ENCODE data around the gene ADAM23.
A peak's percentile ranks its signal among the peaks of the same experiment; 100 is the strongest.
"Not testable (repeated sequence)": the region's sequence is repeated elsewhere in the genome, so short reads cannot be mapped to it uniquely, and the experiment has no call there.

ADAM23 gene

GRCh38 chr2:206442833-206443734 is at the start of gene ADAM23:
TSS of gene ADAM23 (plus strand) at chr2:206443532. CDS start at chr2:206443867, 335 bp downstream.
- H3K9me3 ChIP-seq (ENCODE audit: control insufficient read depth, insufficient read depth, low read length), result no peaks in the 10 kb centered on the region
- H3K4me3 ChIP-seq (ENCODE audit: low read length), result peak within 1 kb of the TSS; percentile 90
- no peak for DNase-seq (ENCODE audit: low read depth, low spot score)
- no peak within 1 kb of the TSS for H3K27ac ChIP-seq (ENCODE audit: low read length)
- H3K4me1 ChIP-seq (ENCODE audit: control insufficient read depth, insufficient read depth, low read length), result no peaks in the 10 kb centered on the region; the same call in 1 of the 2 replicates
- H3K27me3 ChIP-seq (ENCODE audit: control insufficient read depth, insufficient read depth, low read length), result peaks cover 5% of the 10 kb centered on the region; the same call in 1 of the 2 replicates
- no CpG with 5 or more reads among the region's 81 CpGs for WGBS (ENCODE audit: insufficient coverage, insufficient read length)
- H3K36me3 ChIP-seq (ENCODE audit: control insufficient read depth, insufficient read depth, low read length), result no peaks in the 10 kb centered on the region

GRCh38 chr2:206396211-206396610 is 47.1 kb upstream of the ADAM23 start:
- 100% methylated on average over 1 of the region's 7 CpGs for WGBS (ENCODE audit: insufficient coverage, insufficient read length)
- Histone ChIP-seq H3K9me3 (ENCODE audit: control insufficient read depth, insufficient read depth, low read length) (no peaks in the 10 kb centered on the region), H3K4me3 (ENCODE audit: low read length) (no peak overlapping the region), H3K4me1 (ENCODE audit: control insufficient read depth, insufficient read depth, low read length) (no peaks in the 10 kb centered on the region), H3K27me3 (ENCODE audit: control insufficient read depth, insufficient read depth, low read length) (no peaks in the 10 kb centered on the region), H3K36me3 (ENCODE audit: control insufficient read depth, insufficient read depth, low read length) (no peaks in the 10 kb centered on the region), H3K27ac (ENCODE audit: low read length) (no peak overlapping the region)
- no peak for DNase-seq (ENCODE audit: low read depth, low spot score)

GRCh38 chr2:206402956-206403569 is 40.3 kb upstream of the ADAM23 start:
- not testable (repeated sequence) for H3K27me3 ChIP-seq (ENCODE audit: control insufficient read depth, insufficient read depth, low read length); H3K4me3 ChIP-seq (ENCODE audit: low read length); H3K9me3 ChIP-seq (ENCODE audit: control insufficient read depth, insufficient read depth, low read length); H3K4me1 ChIP-seq (ENCODE audit: control insufficient read depth, insufficient read depth, low read length); H3K36me3 ChIP-seq (ENCODE audit: control insufficient read depth, insufficient read depth, low read length); DNase-seq (ENCODE audit: low read depth, low spot score); H3K27ac ChIP-seq (ENCODE audit: low read length)
- WGBS (ENCODE audit: insufficient coverage, insufficient read length), result no CpG with 5 or more reads among the region's 6 CpGs

- no peak overlapping the region for H3K27ac ChIP-seq (ENCODE audit: low read length)
- no CpG with 5 or more reads among the region's 11 CpGs for WGBS (ENCODE audit: insufficient coverage, insufficient read length)
Measured at GRCh38 chr2:206408323-206409320, 34.7 kb upstream of the ADAM23 start.

GRCh38 chr2:206410714-206411113 is 32.6 kb upstream of the ADAM23 start:
- Histone ChIP-seq H3K27me3 (ENCODE audit: control insufficient read depth, insufficient read depth, low read length) (no peaks in the 10 kb centered on the region), H3K4me3 (ENCODE audit: low read length) (no peak overlapping the region), H3K4me1 (ENCODE audit: control insufficient read depth, insufficient read depth, low read length) (no peaks in the 10 kb centered on the region), H3K9me3 (ENCODE audit: control insufficient read depth, insufficient read depth, low read length) (no peaks in the 10 kb centered on the region), H3K27ac (ENCODE audit: low read length) (no peak overlapping the region), H3K36me3 (ENCODE audit: control insufficient read depth, insufficient read depth, low read length) (no peaks in the 10 kb centered on the region)
- no peak for DNase-seq (ENCODE audit: low read depth, low spot score)
- no CpG with 5 or more reads among the region's 26 CpGs for WGBS (ENCODE audit: insufficient coverage, insufficient read length)

More at GRCh38 chr2:206408323-206409320, 34.7 kb upstream of the ADAM23 start:
- no peak overlapping the region for H3K4me3 ChIP-seq (ENCODE audit: low read length)
- no peaks in the 10 kb centered on the region for H3K9me3 ChIP-seq (ENCODE audit: control insufficient read depth, insufficient read depth, low read length)
- no peaks in the 10 kb centered on the region for H3K27me3 ChIP-seq (ENCODE audit: control insufficient read depth, insufficient read depth, low read length)
- H3K4me1 ChIP-seq (ENCODE audit: control insufficient read depth, insufficient read depth, low read length), result no peaks in the 10 kb centered on the region
- H3K36me3 ChIP-seq (ENCODE audit: control insufficient read depth, insufficient read depth, low read length), result no peaks in the 10 kb centered on the region
- DNase-seq (ENCODE audit: low read depth, low spot score), result no peak

- Histone ChIP-seq H3K9me3 (ENCODE audit: control insufficient read depth, insufficient read depth, low read length) (no peaks in the 10 kb centered on the region), H3K36me3 (ENCODE audit: control insufficient read depth, insufficient read depth, low read length) (no peaks in the 10 kb centered on the region), H3K27ac (ENCODE audit: low read length) (no peak overlapping the region), H3K27me3 (ENCODE audit: control insufficient read depth, insufficient read depth, low read length) (no peaks in the 10 kb centered on the region), H3K4me1 (ENCODE audit: control insufficient read depth, insufficient read depth, low read length) (no peaks in the 10 kb centered on the region), H3K4me3 (ENCODE audit: low read length) (no peak overlapping the region)
- no peak for DNase-seq (ENCODE audit: low read depth, low spot score)
- WGBS (ENCODE audit: insufficient coverage, insufficient read length), result no CpG with 5 or more reads among the region's 13 CpGs
Measured at GRCh38 chr2:206415618-206416243, 27.6 kb upstream of the ADAM23 start.

GRCh38 chr2:206418968-206419367 is 24.4 kb upstream of the ADAM23 start:
- no peaks in the 10 kb centered on the region for H3K27me3 ChIP-seq (ENCODE audit: control insufficient read depth, insufficient read depth, low read length)
- WGBS (ENCODE audit: insufficient coverage, insufficient read length), result no CpG with 5 or more reads among the region's 2 CpGs
- no peak for DNase-seq (ENCODE audit: low read depth, low spot score)

GRCh38 chr2:206420721-206421120 is 22.6 kb upstream of the ADAM23 start:
- Histone ChIP-seq H3K36me3 (ENCODE audit: control insufficient read depth, insufficient read depth, low read length) (no peaks in the 10 kb centered on the region), H3K27ac (ENCODE audit: low read length) (no peak overlapping the region), H3K9me3 (ENCODE audit: control insufficient read depth, insufficient read depth, low read length) (no peaks in the 10 kb centered on the region), H3K4me1 (ENCODE audit: control insufficient read depth, insufficient read depth, low read length) (no peaks in the 10 kb centered on the region), H3K4me3 (ENCODE audit: low read length) (no peak overlapping the region), H3K27me3 (ENCODE audit: control insufficient read depth, insufficient read depth, low read length) (no peaks in the 10 kb centered on the region)
- DNase-seq (ENCODE audit: low read depth, low spot score), result no peak
- no CpG with 5 or more reads among the region's 3 CpGs for WGBS (ENCODE audit: insufficient coverage, insufficient read length)

More at GRCh38 chr2:206418968-206419367, 24.4 kb upstream of the ADAM23 start:
- Histone ChIP-seq H3K4me1 (ENCODE audit: control insufficient read depth, insufficient read depth, low read length) (no peaks in the 10 kb centered on the region), H3K9me3 (ENCODE audit: control insufficient read depth, insufficient read depth, low read length) (no peaks in the 10 kb centered on the region), H3K4me3 (ENCODE audit: low read length) (no peak overlapping the region), H3K36me3 (ENCODE audit: control insufficient read depth, insufficient read depth, low read length) (no peaks in the 10 kb centered on the region), H3K27ac (ENCODE audit: low read length) (no peak overlapping the region)

GRCh38 chr2:206422493-206422892 is 20.8 kb upstream of the ADAM23 start:
- no peaks in the 10 kb centered on the region for H3K27me3 ChIP-seq (ENCODE audit: control insufficient read depth, insufficient read depth, low read length)
- H3K4me3 ChIP-seq (ENCODE audit: low read length), result no peak overlapping the region
- no peak for DNase-seq (ENCODE audit: low read depth, low spot score)
- no peak overlapping the region for H3K27ac ChIP-seq (ENCODE audit: low read length)
- H3K4me1 ChIP-seq (ENCODE audit: control insufficient read depth, insufficient read depth, low read length), result no peaks in the 10 kb centered on the region
- no peaks in the 10 kb centered on the region for H3K9me3 ChIP-seq (ENCODE audit: control insufficient read depth, insufficient read depth, low read length)
- no peaks in the 10 kb centered on the region for H3K36me3 ChIP-seq (ENCODE audit: control insufficient read depth, insufficient read depth, low read length)

Data from iPS DF 6.9 (cell line).